ENCODE measurements around the gene SPEN. TPM values are rescaled to one million over a fixed set of nuclear protein-coding genes. Genes with fewer than 3 reads are reported as not detected.
A peak's percentile ranks its signal among the peaks of the same experiment; 100 is the strongest.

SPEN gene
- total and polyA plus RNA-seq, 10 of the 15 experiments (the other 5 are each of a cell fraction or from before 2014, with no cell fraction given): 5.2 to 58.7 (median 20.1) TPM

DNA sequence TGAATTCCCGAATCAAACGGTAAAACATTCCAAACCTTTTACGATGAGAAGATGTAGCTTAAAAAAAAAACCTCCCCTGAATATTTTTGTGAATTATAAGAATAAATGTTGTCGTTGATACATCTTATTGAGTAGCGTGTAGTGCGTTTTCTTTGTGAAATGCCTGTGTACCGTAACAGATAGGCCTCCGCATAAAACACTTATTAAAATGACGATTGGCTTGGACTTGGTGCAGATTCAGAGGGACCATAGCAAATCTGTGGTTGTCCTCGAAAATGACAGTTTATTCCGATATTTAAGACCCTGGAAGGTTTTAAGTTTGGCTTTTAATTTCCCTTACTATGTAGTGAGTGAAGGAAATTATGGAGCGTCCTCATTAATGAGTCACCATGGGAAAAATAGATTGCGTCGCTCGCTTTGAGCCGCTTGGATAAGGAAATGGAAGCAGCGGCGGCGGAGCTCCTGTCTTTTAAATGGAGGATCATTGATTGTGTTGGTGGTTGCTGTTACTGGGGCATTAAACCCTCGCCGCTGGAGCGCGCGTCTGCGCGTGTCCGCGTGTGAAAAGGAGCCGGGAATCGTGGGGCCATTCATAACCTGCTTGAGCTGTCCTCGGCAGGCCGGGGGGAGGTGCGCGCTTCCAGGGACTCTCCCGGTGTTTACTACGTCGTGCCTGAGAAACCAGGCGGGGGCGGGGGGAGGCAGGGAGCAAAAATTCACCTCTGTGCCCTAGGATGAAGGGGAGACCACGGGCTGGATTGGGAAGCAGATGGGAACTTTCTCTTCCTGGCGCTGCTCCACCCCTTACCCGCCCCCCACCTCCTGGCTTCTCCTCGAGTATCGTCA is 1.6 kb downstream of the SPEN start (continued):
- TF ChIP-seq, protein P1, sequence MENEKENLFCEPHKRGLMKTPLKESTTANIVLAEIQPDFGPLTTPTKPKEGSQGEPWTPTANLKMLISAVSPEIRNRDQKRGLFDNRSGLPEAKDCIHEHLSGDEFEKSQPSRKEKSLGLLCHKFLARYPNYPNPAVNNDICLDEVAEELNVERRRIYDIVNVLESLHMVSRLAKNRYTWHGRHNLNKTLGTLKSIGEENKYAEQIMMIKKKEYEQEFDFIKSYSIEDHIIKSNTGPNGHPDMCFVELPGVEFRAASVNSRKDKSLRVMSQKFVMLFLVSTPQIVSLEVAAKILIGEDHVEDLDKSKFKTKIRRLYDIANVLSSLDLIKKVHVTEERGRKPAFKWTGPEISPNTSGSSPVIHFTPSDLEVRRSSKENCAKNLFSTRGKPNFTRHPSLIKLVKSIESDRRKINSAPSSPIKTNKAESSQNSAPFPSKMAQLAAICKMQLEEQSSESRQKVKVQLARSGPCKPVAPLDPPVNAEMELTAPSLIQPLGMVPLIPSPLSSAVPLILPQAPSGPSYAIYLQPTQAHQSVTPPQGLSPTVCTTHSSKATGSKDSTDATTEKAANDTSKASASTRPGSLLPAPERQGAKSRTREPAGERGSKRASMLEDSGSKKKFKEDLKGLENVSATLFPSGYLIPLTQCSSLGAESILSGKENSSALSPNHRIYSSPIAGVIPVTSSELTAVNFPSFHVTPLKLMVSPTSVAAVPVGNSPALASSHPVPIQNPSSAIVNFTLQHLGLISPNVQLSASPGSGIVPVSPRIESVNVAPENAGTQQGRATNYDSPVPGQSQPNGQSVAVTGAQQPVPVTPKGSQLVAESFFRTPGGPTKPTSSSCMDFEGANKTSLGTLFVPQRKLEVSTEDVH (IDR thresholded peaks at IDR 0.05; ENCODE audit: low read depth, partially characterized antibody): no peak
- TF ChIP-seq TCF12 (IDR thresholded peaks at IDR 0.05; ENCODE audit: low read depth, low read length) (no peak), YY1 (IDR thresholded peaks at IDR 0.05; ENCODE audit: low read depth, low read length) (peak; percentile 80), RELA (IDR thresholded peaks at IDR 0.05; ENCODE audit: borderline replicate concordance, partially characterized antibody) (no peak), MXI1 (IDR thresholded peaks at IDR 0.05; ENCODE audit: low read depth, low read length) (no peak), MYC (IDR thresholded peaks at IDR 0.05; ENCODE audit: insufficient read depth, insufficient read length, insufficient replicate concordance, low read length, severe bottlenecking) (no peak), MTA2 (IDR thresholded peaks at IDR 0.05; ENCODE audit: low read depth) (no peak), PAX5 (IDR thresholded peaks at IDR 0.05; ENCODE audit: borderline replicate concordance, low read depth, low read length) (no peak), TAF1 (IDR thresholded peaks at IDR 0.05; ENCODE audit: borderline replicate concordance, low read depth, low read length) (0 out of 2 replicates have a peak, but pooled peaks have one; percentile 72), STAT3 (IDR thresholded peaks at IDR 0.05; ENCODE audit: low read depth, low read length) (no peak), ZZZ3 (IDR thresholded peaks at IDR 0.05; ENCODE audit: control insufficient read depth, insufficient read length, low read depth) (no peak), MTA3 (IDR thresholded peaks at IDR 0.05; ENCODE audit: borderline replicate concordance, low read length) (no peak), LARP7 (IDR thresholded peaks at IDR 0.05) (no peak), BRCA1 (IDR thresholded peaks at IDR 0.05; ENCODE audit: low read depth, low read length) (no peak), RUNX3 (IDR thresholded peaks at IDR 0.05; ENCODE audit: low read length) (no peak), TBL1XR1 (IDR thresholded peaks at IDR 0.05; ENCODE audit: low read depth, low read length) (no peak; the same call in 1 of the 2 replicates), RAD51 (IDR thresholded peaks at IDR 0.05) (no peak), POLR2AphosphoS5 (IDR thresholded peaks at IDR 0.05; ENCODE audit: low read length) (peak; percentile 80), FOS (IDR thresholded peaks at IDR 0.05; ENCODE audit: borderline replicate concordance, extremely low read depth, insufficient read length) (no peak), BCL11A (IDR thresholded peaks at IDR 0.05; ENCODE audit: low read depth, low read length) (no peak)
- TF ChIP-seq, protein P2, sequence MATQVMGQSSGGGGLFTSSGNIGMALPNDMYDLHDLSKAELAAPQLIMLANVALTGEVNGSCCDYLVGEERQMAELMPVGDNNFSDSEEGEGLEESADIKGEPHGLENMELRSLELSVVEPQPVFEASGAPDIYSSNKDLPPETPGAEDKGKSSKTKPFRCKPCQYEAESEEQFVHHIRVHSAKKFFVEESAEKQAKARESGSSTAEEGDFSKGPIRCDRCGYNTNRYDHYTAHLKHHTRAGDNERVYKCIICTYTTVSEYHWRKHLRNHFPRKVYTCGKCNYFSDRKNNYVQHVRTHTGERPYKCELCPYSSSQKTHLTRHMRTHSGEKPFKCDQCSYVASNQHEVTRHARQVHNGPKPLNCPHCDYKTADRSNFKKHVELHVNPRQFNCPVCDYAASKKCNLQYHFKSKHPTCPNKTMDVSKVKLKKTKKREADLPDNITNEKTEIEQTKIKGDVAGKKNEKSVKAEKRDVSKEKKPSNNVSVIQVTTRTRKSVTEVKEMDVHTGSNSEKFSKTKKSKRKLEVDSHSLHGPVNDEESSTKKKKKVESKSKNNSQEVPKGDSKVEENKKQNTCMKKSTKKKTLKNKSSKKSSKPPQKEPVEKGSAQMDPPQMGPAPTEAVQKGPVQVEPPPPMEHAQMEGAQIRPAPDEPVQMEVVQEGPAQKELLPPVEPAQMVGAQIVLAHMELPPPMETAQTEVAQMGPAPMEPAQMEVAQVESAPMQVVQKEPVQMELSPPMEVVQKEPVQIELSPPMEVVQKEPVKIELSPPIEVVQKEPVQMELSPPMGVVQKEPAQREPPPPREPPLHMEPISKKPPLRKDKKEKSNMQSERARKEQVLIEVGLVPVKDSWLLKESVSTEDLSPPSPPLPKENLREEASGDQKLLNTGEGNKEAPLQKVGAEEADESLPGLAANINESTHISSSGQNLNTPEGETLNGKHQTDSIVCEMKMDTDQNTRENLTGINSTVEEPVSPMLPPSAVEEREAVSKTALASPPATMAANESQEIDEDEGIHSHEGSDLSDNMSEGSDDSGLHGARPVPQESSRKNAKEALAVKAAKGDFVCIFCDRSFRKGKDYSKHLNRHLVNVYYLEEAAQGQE (IDR thresholded peaks at IDR 0.05; ENCODE audit: low read depth, low read length): no peak
- TF ChIP-seq, protein P3, sequence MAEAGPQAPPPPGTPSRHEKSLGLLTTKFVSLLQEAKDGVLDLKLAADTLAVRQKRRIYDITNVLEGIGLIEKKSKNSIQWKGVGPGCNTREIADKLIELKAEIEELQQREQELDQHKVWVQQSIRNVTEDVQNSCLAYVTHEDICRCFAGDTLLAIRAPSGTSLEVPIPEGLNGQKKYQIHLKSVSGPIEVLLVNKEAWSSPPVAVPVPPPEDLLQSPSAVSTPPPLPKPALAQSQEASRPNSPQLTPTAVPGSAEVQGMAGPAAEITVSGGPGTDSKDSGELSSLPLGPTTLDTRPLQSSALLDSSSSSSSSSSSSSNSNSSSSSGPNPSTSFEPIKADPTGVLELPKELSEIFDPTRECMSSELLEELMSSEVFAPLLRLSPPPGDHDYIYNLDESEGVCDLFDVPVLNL (IDR thresholded peaks at IDR 0.05; ENCODE audit: low read depth, low read length): no peak
- TF ChIP-seq, protein P4, sequence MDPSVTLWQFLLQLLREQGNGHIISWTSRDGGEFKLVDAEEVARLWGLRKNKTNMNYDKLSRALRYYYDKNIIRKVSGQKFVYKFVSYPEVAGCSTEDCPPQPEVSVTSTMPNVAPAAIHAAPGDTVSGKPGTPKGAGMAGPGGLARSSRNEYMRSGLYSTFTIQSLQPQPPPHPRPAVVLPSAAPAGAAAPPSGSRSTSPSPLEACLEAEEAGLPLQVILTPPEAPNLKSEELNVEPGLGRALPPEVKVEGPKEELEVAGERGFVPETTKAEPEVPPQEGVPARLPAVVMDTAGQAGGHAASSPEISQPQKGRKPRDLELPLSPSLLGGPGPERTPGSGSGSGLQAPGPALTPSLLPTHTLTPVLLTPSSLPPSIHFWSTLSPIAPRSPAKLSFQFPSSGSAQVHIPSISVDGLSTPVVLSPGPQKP (IDR thresholded peaks at IDR 0.05; ENCODE audit: low read depth, low read length): no peak
